ENCODE data around the gene RBM38. TPM values are rescaled to one million over a fixed set of nuclear protein-coding genes. Genes with fewer than 3 reads are reported as not detected.
"Not testable (repeated sequence)": the region's sequence is repeated elsewhere in the genome, so short reads cannot be mapped to it uniquely, and the experiment has no call there.

Gene RBM38
- total RNA-seq, 1 donor from 2014 or later, result 13.9 TPM

DNA sequence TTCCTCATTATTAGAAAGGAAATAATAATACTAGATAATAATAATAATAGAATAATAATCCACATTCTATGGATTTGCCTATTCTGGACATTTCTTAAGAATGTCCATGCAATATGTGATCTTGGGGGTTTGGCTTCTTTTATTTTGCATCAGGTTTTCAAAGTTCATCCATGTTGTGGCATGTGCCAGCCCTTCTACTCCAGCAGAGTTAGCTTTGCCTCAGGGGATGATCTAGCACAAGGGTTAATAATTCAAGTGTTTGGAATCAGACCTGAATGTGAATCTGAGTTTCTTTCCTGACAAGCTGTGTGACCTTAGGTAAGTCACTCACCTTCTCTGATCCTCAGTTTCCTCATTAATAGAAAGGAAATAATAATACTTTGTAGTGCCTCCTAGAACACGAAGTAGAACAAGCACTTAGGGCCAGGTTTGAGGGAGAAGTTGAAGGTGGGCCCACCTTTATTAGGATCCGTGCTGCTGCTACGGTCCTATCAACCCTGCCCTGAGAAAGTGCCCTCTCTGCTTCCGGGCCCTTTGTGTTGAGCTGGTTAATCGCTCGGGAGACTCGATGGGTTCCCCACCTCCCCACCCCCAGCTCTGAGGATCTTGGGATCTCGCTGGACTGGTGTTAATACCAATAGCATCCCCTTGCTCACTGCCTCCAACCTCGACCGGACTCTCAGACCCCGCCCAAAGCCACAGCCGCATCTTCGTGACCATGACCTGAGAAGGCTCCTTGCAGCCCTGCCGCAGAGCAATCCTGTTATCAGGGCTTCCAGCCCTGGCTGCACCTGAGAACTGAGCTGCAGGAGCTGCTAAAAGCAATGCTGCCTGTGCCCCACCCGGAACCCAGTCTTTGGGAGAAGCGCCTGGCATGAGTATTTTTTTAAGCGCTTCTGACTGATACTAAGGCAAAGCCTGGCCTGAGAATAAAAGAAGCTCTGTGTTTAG is 26.9 kb downstream of the RBM38 start:
- no peak for DNase-seq (ENCODE audit: low read depth in 2 of 2)

- not testable (repeated sequence) for DNase-seq (ENCODE audit: low read depth in 2 of 2)
Measured at GRCh38 chr20:57419479-57419878, 28.3 kb downstream of the RBM38 start.

GRCh38 chr20:57420571-57421252 is 29.5 kb downstream of the RBM38 start:
- DNase-seq (ENCODE audit: low read depth in 2 of 2), result no peak

DNA sequence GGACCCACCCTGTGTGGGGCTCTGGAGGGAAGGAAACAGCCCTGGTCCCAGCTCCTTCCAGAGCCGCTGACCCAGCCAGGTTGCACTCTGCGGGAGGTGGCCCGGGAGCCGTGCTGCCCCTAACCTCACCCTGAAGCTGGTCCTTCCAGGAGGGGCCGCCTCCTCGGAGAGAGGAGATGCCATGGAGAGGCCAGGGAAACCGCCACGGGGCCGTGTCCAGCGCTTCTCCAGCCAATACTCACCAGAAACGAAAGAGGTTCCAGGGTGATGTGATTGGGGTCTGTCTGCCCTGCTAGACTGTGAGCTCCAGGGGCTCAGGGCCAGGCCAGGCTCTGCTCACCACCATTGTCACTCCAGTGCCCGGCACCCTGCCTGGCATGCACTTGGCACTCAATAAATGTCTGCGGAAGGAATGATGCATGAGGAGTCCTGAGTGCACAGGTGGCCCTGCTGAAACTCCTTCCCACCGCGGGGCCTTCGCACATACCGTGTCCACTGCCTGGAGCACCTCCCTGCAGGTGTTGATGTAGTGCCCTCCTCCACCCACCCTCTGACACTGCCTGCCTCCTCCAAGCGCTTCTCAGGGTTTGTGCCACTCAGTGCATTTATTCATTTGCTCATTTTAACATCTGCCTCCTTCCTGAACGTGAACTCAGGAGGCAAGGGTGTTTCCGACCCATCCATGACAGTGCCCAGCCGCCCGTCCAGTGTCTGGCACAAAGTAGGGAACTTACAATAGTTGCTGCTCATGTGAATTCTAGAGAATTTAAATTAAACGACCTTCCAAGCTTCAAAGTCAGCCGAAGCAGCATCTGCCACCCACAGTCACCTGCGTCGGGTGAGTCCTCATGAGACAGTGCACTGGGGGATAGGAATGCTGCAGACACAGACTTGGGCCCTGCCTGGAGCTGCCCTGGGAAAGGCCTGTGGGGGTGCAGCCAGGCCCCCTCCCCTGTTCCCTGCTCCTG is 30.3 kb downstream of the RBM38 start:
- DNase-seq (ENCODE audit: low read depth in 2 of 2), result no peak

- DNase-seq (ENCODE audit: low read depth in 2 of 2), result no peak
Measured at GRCh38 chr20:57422254-57422653, 31.1 kb downstream of the RBM38 start.

GRCh38 chr20:57425150-57426013 is 34.2 kb downstream of the RBM38 start:
- no peak for DNase-seq (ENCODE audit: low read depth in 2 of 2)

DNA sequence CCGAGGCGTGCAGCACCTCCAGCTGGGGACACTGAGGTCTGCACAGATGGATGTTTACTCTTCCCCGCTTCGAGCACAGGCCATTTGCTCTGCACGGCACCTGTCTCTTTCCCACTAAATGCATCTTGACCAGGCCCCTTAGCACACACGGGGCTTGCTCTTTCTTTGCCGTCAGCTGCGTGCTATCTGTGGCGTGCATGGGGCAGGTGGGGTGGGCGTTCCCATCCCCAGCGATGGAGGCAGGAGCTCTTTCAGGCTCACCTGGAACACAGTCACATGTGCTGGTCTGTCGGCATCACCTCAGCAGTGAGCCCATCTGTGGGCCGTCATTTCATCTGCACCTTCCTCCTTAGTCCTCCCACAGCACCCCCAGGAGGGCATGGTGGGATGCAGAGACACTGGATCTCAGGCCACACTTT is 35.1 kb downstream of the RBM38 start:
- no peak for DNase-seq (ENCODE audit: low read depth in 2 of 2)

- no peak for DNase-seq (ENCODE audit: low read depth in 2 of 2)
Measured at GRCh38 chr20:57426831-57427230, 35.6 kb downstream of the RBM38 start.

- no peak for DNase-seq (ENCODE audit: low read depth in 2 of 2)
Measured at GRCh38 chr20:57428324-57429158, 37.3 kb downstream of the RBM38 start.

DNA sequence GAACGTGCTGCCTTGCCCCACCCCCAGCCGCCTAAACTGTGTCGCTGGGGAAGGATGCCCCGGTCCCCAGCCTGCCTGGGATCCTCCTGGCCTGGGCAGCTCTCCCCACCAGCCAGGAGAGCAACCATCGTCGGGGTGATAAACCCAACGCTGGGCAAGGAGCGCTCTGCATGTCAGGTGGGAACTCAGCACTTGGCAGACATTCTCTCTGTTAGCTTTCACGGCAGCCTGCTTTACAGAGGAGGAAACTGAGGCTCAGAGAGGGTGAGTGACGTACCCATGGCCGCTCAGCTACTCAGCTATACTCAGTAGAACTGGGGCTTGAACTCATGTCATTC is 37.9 kb downstream of the RBM38 start:
- DNase-seq (ENCODE audit: low read depth in 2 of 2), result no peak

GRCh38 chr20:57429580-57430200 is 38.5 kb downstream of the RBM38 start:
- DNase-seq (ENCODE audit: low read depth in 2 of 2), result no peak

- DNase-seq (ENCODE audit: low read depth in 2 of 2), result not testable (repeated sequence)
Measured at GRCh38 chr20:57430201-57430596, 39.0 kb downstream of the RBM38 start.

DNA sequence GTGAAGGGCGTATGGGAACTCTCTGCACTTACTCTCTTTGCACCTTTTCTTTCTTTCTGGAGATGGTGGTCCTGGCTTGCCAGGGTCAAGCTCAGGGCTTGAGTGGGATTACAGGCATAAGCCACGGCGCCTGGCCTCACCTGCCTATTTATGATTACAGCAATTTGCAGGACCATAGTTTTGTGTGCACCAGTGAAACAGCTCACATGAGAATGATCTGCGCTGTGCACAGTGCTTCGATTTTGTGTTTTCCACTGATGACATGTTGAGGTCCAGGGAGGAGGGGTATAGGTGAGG is 40.3 kb downstream of the RBM38 start:
- no peak for DNase-seq (ENCODE audit: low read depth in 2 of 2)

DNA sequence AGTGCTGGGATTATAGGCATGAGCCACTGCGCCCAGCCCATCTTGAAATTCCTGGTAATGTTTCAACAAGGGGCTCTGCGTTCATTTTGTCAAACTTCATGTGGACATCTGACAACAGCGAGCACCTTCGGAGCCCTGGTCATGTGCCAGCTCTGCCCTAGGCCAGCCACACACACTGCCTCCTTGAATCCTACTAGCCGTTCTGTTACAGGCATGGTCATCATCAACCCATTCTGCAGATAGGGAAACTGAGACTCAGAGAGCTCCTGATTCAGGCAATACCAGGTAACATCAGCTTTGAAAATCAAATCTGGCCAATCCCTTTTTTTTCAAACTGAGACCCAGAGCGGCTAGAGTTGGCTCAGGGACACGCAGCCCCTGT is 41.3 kb downstream of the RBM38 start:
- DNase-seq (ENCODE audit: low read depth in 2 of 2), result no peak

- no peak for DNase-seq (ENCODE audit: low read depth in 2 of 2)
Measured at GRCh38 chr20:57432862-57433491, 41.8 kb downstream of the RBM38 start.

- no peak for DNase-seq (ENCODE audit: low read depth in 2 of 2)
Measured at GRCh38 chr20:57433657-57434389, 42.6 kb downstream of the RBM38 start.

- no peak for DNase-seq (ENCODE audit: low read depth in 2 of 2)
Measured at GRCh38 chr20:57434390-57434700, 43.1 kb downstream of the RBM38 start.

DNA sequence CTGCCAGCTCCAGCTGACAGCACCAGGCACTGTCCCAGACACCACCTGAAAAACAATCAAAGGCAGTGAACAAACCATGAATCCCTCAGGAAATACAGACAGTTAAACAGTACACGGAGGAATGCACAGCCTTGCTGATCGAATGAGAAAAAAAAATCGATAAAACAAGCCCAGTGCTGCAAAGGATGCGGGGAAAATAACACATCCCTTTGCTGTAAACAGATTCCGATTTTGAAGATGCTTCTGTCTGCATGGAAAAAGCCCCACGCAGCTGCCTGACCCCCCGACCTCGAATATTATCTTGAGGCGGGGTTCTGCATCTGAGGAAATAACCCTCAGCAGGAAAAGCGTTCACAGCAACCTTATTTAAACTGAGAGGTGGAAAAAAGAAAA is 43.9 kb downstream of the RBM38 start:
- no peak for DNase-seq (ENCODE audit: low read depth in 2 of 2)

Data from dermis microvascular lymphatic vessel endothelial cell (primary cell).